Lower lobe of right lung (tissue), 2 donors: ENCODE measurements around the gene ADH7. TPM values are rescaled to one million over a fixed set of nuclear protein-coding genes. Genes with fewer than 3 reads are reported as not detected.
A peak's percentile ranks its signal among the peaks of the same experiment; 100 is the strongest.

Experiments
- ATAC-seq, 2 donors: fragments of 200-7000 bp; cut with Tn5 transposase; one replicate each; pipeline ENCODE4 v1.9.1; 2020 to 2022; ENCODE audit warnings: mild to moderate bottlenecking in 2 of 2, moderate library complexity in 2 of 2
- DNase-seq: peaks from one replicate; pipeline ENCODE4 v3.0.0-alpha.2; 2020
- H3K27ac ChIP-seq: fragments of 200-600 bp; one replicate; pipeline ENCODE4 v1.8.0; 2022
- H3K27me3 ChIP-seq: fragments of 200-600 bp; one replicate; pipeline ENCODE4 v1.8.0; 2022; ENCODE audit warnings: low read depth
- H3K36me3 ChIP-seq: fragments of 200-600 bp; one replicate; pipeline ENCODE4 v1.8.0; 2022; ENCODE audit warnings: mild to moderate bottlenecking
- H3K4me1 ChIP-seq: fragments of 200-600 bp; one replicate; pipeline ENCODE4 v1.8.0; 2022
- H3K4me3 ChIP-seq: fragments of 200-600 bp; one replicate; pipeline ENCODE4 v1.8.0; 2022; ENCODE audit warnings: mild to moderate bottlenecking
- H3K9me3 ChIP-seq: fragments of 200-600 bp; one replicate; pipeline ENCODE4 v1.8.0; 2022
- CTCF ChIP-seq: fragments of 200-600 bp; IDR thresholded peaks from one replicate; pipeline ENCODE4 v1.8.0; 2022; ENCODE audit warnings: antibody characterized with exemption, mild to moderate bottlenecking
- intact Hi-C: fragments of 100-400 bp; cut with DNase I; formaldehyde crosslinking; loops from one replicate; pipeline ENCODE4 v1.11.0; 2022
- total RNA-seq: library from RNA; stranded (reverse); fragmentation: NEBNext Ultra II Directional; extraction: Animal tissue kit (Norgen Biotek cat#: 25700); gene quantifications from one replicate; pipeline ENCODE4 v1.2.1, GENCODE V29; 2021
- donor health status: DM: no; HTN: yes; CAD: no; lungs with severe emphysema.

ADH7 gene
- total RNA-seq, 1 donor from 2014 or later = 0.47 TPM

- DNase-seq (no peak), ATAC-seq (no peak)
- Histone ChIP-seq H3K4me1 (no peaks in the 10 kb centered on the region), H3K36me3 (no peaks in the 10 kb centered on the region), H3K27me3 (no peaks in the 10 kb centered on the region), H3K9me3 (no peaks in the 10 kb centered on the region), H3K4me3 (no peak overlapping the region), H3K27ac (no peak overlapping the region)
- intact Hi-C loops = no loop called here
- TF ChIP-seq CTCF = no peak
These were observed 23.8 kb upstream of the ADH7 start for GRCh38 chr4:99458911-99459447.

DNA sequence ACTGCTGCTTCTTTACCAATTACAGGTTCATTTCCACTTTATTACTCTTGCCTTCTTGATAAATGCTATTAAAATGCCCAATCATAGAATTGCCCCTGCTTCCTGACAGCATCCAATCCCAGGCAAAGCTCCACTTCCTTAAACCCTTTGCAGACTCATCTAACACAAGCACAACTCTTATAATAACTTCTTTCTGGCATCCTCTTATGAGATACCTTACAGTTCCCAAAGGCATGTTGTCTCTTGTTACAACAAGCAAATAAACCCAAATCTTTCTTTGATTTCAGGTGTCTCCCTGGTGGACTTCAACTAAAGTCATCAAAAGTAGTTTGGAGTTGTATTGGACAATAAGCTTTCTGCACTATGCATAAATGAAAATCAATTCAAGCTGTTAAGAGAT, 22.5 kb upstream of the ADH7 start:
- intact Hi-C loops = no loop called here
- Histone ChIP-seq H3K4me1 (no peaks in the 10 kb centered on the region), H3K36me3 (no peaks in the 10 kb centered on the region), H3K9me3 (peaks cover 2% of the 10 kb centered on the region), H3K27ac (no peak overlapping the region), H3K4me3 (no peak overlapping the region), H3K27me3 (no peaks in the 10 kb centered on the region)
- DNase-seq (no peak), ATAC-seq (no peak)
- no peak for TF ChIP-seq CTCF

- Histone ChIP-seq H3K4me3 (no peak overlapping the region), H3K4me1 (no peaks in the 10 kb centered on the region), H3K36me3 (no peaks in the 10 kb centered on the region), H3K27ac (no peak overlapping the region), H3K27me3 (no peaks in the 10 kb centered on the region), H3K9me3 (peaks cover 4% of the 10 kb centered on the region)
- intact Hi-C loops = no loop called here
- no peak for DNase-seq
- ATAC-seq = no peak
- TF ChIP-seq CTCF = no peak
These were observed 22.1 kb upstream of the ADH7 start for GRCh38 chr4:99457270-99457669.

- DNase-seq = no peak
- Histone ChIP-seq H3K9me3 (peaks cover 5% of the 10 kb centered on the region), H3K27me3 (no peaks in the 10 kb centered on the region), H3K27ac (no peak overlapping the region), H3K4me1 (peaks cover 4% of the 10 kb centered on the region), H3K36me3 (no peaks in the 10 kb centered on the region), H3K4me3 (no peak overlapping the region)
- TF ChIP-seq CTCF = no peak
- no peak for ATAC-seq
- intact Hi-C loops = no loop called here
These were observed 12.4 kb upstream of the ADH7 start for GRCh38 chr4:99447513-99447912.

- Histone ChIP-seq H3K4me1 (peaks cover 4% of the 10 kb centered on the region), H3K36me3 (no peaks in the 10 kb centered on the region), H3K27ac (no peak overlapping the region), H3K27me3 (no peaks in the 10 kb centered on the region), H3K4me3 (no peak overlapping the region), H3K9me3 (peaks cover 5% of the 10 kb centered on the region)
- ATAC-seq (peak in 1 of 2 donors; percentile 40), DNase-seq (no peak)
- no peak for TF ChIP-seq CTCF
- intact Hi-C loops = no loop called here
These were observed 11.9 kb upstream of the ADH7 start for GRCh38 chr4:99447079-99447478.

DNA sequence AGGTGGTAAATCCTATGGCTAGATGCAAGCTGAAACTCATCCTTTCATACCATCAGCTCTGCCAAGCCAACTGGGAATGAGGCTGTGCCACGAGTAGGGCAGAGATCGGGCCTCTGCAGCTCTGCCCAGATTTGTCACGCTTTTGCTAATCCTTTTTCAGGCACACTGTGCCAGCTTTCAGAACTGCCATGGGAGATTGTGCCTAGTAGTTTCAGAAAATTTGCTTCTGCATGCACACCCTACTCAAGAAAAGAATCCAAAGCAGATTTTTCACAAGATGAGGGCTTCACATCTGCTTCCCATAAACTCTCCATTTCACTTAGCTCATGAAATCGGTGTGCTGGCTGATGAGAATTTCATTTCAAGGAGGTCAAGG, 3.3 kb upstream of the ADH7 start:
- H3K27ac ChIP-seq = peak overlapping the region; percentile 25
- TF ChIP-seq CTCF = no peak
- intact Hi-C loops = no loop called here

More for the DNA sequence above, 3.3 kb upstream of the ADH7 start:
- H3K4me3 ChIP-seq = no peak overlapping the region
- ATAC-seq (peak in 1 of 2 donors; percentile 20), DNase-seq (no peak)
- H3K4me1 ChIP-seq = no peaks in the 10 kb centered on the region
- H3K9me3 ChIP-seq = no peaks in the 10 kb centered on the region
- no peaks in the 10 kb centered on the region for H3K27me3 ChIP-seq
- no peaks in the 10 kb centered on the region for H3K36me3 ChIP-seq
